A549 (cell line): ENCODE data around the gene TEX12. TPM values are rescaled to one million over a fixed set of nuclear protein-coding genes. Genes with fewer than 3 reads are reported as not detected.

ENCODE experiments used
- ATAC-seq, 2 experiments: fragments of 200-7000 bp in 1 of 2; fragments of >200 bp in 1 of 2; cut with Nextera tagmentation in 1 of 2; cut with Tn5 transposase in 1 of 2; 3 replicates each; pipeline versions ENCODE4 v1.8.0 to v1.9.1; 2018 to 2020; ENCODE audit warnings: mild to moderate bottlenecking in 1 of 2, moderate library complexity in 1 of 2
- CTCF ChIA-PET: fragments of 300-600 bp; sonication (Branson Sonifier 250); formaldehyde crosslinking; extraction: SDS; loops from one replicate; lab custom pipeline; 2021; ENCODE audit warnings: antibody characterized with exemption, inconsistent platforms; lab: Yijun Ruan, JAX
- POLR2A ChIA-PET: fragments of 350-600 bp; formaldehyde crosslinking; extraction: SDS; loops from one replicate; lab custom pipeline; 2021; ENCODE audit warnings: antibody characterized with exemption, inconsistent platforms; lab: Yijun Ruan, JAX
- DNase-seq, 2 experiments: peaks; one replicate each; pipeline versions ENCODE4 v3.0.0 to v3.0.0-alpha.2; 2011 to 2016; ENCODE audit warnings: low read depth in 1 of 2, low spot score in 1 of 2
- FAIRE-seq: peaks from 2 replicates; lab custom pipeline; 2011; peaks lifted over from hg19 to GRCh38; lab: Jason Lieb, UNC
- H3K27ac ChIP-seq, 2 experiments: fragments of >200 bp; sonication (Bioruptor Twin); formaldehyde crosslinking; 3 replicates each; pipeline ENCODE4 v1.5.1; 2016 to 2017
- H3K4me1 ChIP-seq: fragments of >200 bp; sonication (Bioruptor Twin); formaldehyde crosslinking; 3 replicates; pipeline ENCODE4 v1.6.1; 2016
- H3K4me2 ChIP-seq: fragments of >200 bp; sonication (Bioruptor Twin); formaldehyde crosslinking; 3 replicates; pipeline ENCODE4 v1.6.1; 2016
- H3K4me3 ChIP-seq: fragments of >200 bp; sonication (Bioruptor Twin); formaldehyde crosslinking; 3 replicates; pipeline ENCODE4 v1.5.1; 2016
- H3K9me3 ChIP-seq: fragments of >200 bp; sonication (Bioruptor Twin); formaldehyde crosslinking; 3 replicates; pipeline ENCODE4 v1.6.1; 2016
- BHLHE40 ChIP-seq: IDR thresholded peaks from 2 replicates; pipeline ENCODE4 v1.6.1; 2012; ENCODE audit warnings: low read depth, low read length, inconsistent platforms
- EHF ChIP-seq: fragments of 250-450 bp; sonication (Bioruptor Pico); IDR thresholded peaks from 2 replicates; pipeline ENCODE4 v1.5.0; 2020; ENCODE audit warnings: mild to moderate bottlenecking
- EHMT2 ChIP-seq: fragments of 200-600 bp; sonication (generic); IDR thresholded peaks from 2 replicates; pipeline ENCODE4 v1.6.1; 2016; ENCODE audit warnings: antibody characterized with exemption, low read depth, mild to moderate bottlenecking, moderate library complexity
- FOSB ChIP-seq: fragments of 250-450 bp; sonication (Bioruptor Pico); IDR thresholded peaks from 2 replicates; pipeline ENCODE4 v1.5.0; 2020; ENCODE audit warnings: mild to moderate bottlenecking, moderate library complexity
- HDAC2 ChIP-seq: fragments of 200-600 bp; sonication (generic); IDR thresholded peaks from 2 replicates; pipeline ENCODE4 v1.6.1; 2016
- HMGXB4 ChIP-seq: fragments of 250-450 bp; sonication (Bioruptor Pico); IDR thresholded peaks from 2 replicates; pipeline ENCODE4 v1.5.0; 2021; ENCODE audit warnings: mild to moderate bottlenecking, moderate library complexity, borderline replicate concordance
- HOXA7 ChIP-seq: fragments of 250-450 bp; sonication (Bioruptor Pico); IDR thresholded peaks from 2 replicates; pipeline ENCODE4 v1.5.0; 2020; ENCODE audit warnings: mild to moderate bottlenecking, moderate library complexity
- HOXB13 ChIP-seq: fragments of 250-450 bp; sonication (Bioruptor Pico); IDR thresholded peaks from 2 replicates; pipeline ENCODE4 v1.5.0; 2020; ENCODE audit warnings: low read depth, mild to moderate bottlenecking, moderate library complexity
- HOXB5 ChIP-seq: fragments of 250-450 bp; sonication (Bioruptor Pico); IDR thresholded peaks from 2 replicates; pipeline ENCODE4 v1.5.0; 2020; ENCODE audit warnings: mild to moderate bottlenecking, moderate library complexity
- JUNB ChIP-seq: fragments of >200 bp; sonication (Bioruptor Twin); formaldehyde crosslinking; IDR thresholded peaks from 2 replicates; pipeline ENCODE4 v1.6.1; 2016
- MAFK ChIP-seq: fragments of 450-650 bp; IDR thresholded peaks from 2 replicates; pipeline ENCODE4 v1.6.1; 2014; ENCODE audit not compliant: partially characterized antibody
- MYC ChIP-seq: IDR thresholded peaks from 2 replicates; pipeline ENCODE4 v1.6.1; 2012; ENCODE audit warnings: mild to moderate bottlenecking, inconsistent platforms, low read length, improper control_type of control experiment, borderline replicate concordance
- NPAS2 ChIP-seq: fragments of 250-450 bp; sonication (Bioruptor Pico); IDR thresholded peaks from 2 replicates; pipeline ENCODE4 v1.8.0; 2022; ENCODE audit warnings: mild to moderate bottlenecking, moderate library complexity, borderline replicate concordance
- POLR2A ChIP-seq: IDR thresholded peaks from 2 replicates; pipeline ENCODE4 v1.6.1; 2012; ENCODE audit warnings: mild to moderate bottlenecking, low read length
- POLR2AphosphoS2 ChIP-seq: conservative IDR thresholded peaks from 2 replicates; pipeline ENCODE4 v1.6.1; 2012; ENCODE audit warnings: low read length, improper control_type of control experiment, inconsistent platforms
- RAD21 ChIP-seq, 2 experiments: fragments of >200 bp in 1 of 2; sonication (Bioruptor Twin) in 1 of 2; formaldehyde crosslinking in 1 of 2; IDR thresholded peaks in 1 of 2; conservative IDR thresholded peaks in 1 of 2; 2 replicates in 1 of 2; 3 replicates in 1 of 2; pipeline ENCODE4 v1.6.1; 2012 to 2018; ENCODE audit warnings: inconsistent platforms in 1 of 2
- SMC3 ChIP-seq: fragments of >200 bp; sonication (Bioruptor Twin); formaldehyde crosslinking; IDR thresholded peaks from 3 replicates; pipeline ENCODE4 v1.6.1; 2018; ENCODE audit warnings: inconsistent platforms
- ZC3H11A ChIP-seq: fragments of 450-650 bp; IDR thresholded peaks from 2 replicates; pipeline ENCODE4 v1.6.1; 2014; ENCODE audit warnings: antibody characterized with exemption, mild to moderate bottlenecking
- ZNF302 ChIP-seq: fragments of 250-450 bp; sonication (Bioruptor Pico); IDR thresholded peaks from 2 replicates; pipeline ENCODE4 v1.9.0; 2021; ENCODE audit warnings: inconsistent platforms, mild to moderate bottlenecking, moderate library complexity
- WGBS: methylation state at CpG from one replicate; pipeline ENCODE4 v1.1.6; 2017; ENCODE audit errors: missing lambda C conversion rate; 5-methylcytosine and 5-hydroxymethylcytosine counted together
- polyA plus RNA-seq, 4 experiments: library from polyadenylated mRNA; depleted of rRNA in 3 of 4; stranded (reverse); fragments of >200 nt; fragmentation: RNase III in 1 of 4; extraction: RNeasy Plus Mini Kit Qiagen cat#74134 plus additional on column Dnase treatment in 1 of 4; gene quantifications; 2 replicates in 3 of 4; 3 replicates in 1 of 4; pipeline ENCODE4 v1.2.3, GENCODE V29; 2011 to 2017
- TF ChIP-seq, protein P1 (sequence below): IDR thresholded peaks from 2 replicates; pipeline ENCODE4 v1.6.1; 2012
- TF ChIP-seq, protein P2 (sequence below): fragments of 250-450 bp; sonication (Bioruptor Pico); IDR thresholded peaks from 2 replicates; pipeline ENCODE4 v1.5.0; 2020; ENCODE audit warnings: low read depth, mild to moderate bottlenecking, moderate library complexity

TEX12 gene
- polyA plus RNA-seq, 2 of the 4 experiments (the other 2 are of a cell fraction) = not detected

GRCh38 chr11:112200252-112200651, 33.1 kb downstream of the TEX12 start:
- TF ChIP-seq MAFK (no peak), RAD21 (conservative IDR thresholded peaks at IDR 0.05 in 1 of 2, IDR thresholded peaks at IDR 0.05 in 1 of 2) (no peak), HDAC2 (no peak), POLR2A (no peak), MYC (no peak), JUNB (no peak), HOXB5 (CRISPR knock-in tag) (no peak), BHLHE40 (no peak), HOXA7 (no peak), ZNF302 (CRISPR knock-in tag) (no peak), NPAS2 (CRISPR knock-in tag) (no peak), SMC3 (no peak)
- TF ChIP-seq, protein P1, sequence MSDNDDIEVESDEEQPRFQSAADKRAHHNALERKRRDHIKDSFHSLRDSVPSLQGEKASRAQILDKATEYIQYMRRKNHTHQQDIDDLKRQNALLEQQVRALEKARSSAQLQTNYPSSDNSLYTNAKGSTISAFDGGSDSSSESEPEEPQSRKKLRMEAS = no peak
- 33% methylated on average over 2 of the region's 2 CpGs for WGBS
- FAIRE-seq = no peak

GRCh38 chr11:112206071-112206470, 38.9 kb downstream of the TEX12 start:
- POLR2A ChIA-PET = interaction anchor here (0.6 kb wide), 1 partner anchor 365 kb away, joined by 4 read pairs; no protein-coding TSS in a partner anchor
- H3K27ac ChIP-seq = no peak overlapping the region
- 89% methylated on average over 13 of the region's 23 CpGs for WGBS
- FAIRE-seq (no peak), DNase-seq (no peak), ATAC-seq (no peak)
- no peak overlapping the region for H3K4me3 ChIP-seq
- TF ChIP-seq ZC3H11A (no peak), EHMT2 (no peak)
- TF ChIP-seq, protein P2, sequence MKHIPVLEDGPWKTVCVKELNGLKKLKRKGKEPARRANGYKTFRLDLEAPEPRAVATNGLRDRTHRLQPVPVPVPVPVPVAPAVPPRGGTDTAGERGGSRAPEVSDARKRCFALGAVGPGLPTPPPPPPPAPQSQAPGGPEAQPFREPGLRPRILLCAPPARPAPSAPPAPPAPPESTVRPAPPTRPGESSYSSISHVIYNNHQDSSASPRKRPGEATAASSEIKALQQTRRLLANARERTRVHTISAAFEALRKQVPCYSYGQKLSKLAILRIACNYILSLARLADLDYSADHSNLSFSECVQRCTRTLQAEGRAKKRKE (CRISPR knock-in tag) = no peak
- H3K4me2 ChIP-seq = no peak overlapping the region
- H3K4me1 ChIP-seq = no peaks in the 10 kb centered on the region
- no peaks in the 10 kb centered on the region for H3K9me3 ChIP-seq
- CTCF ChIA-PET = interaction anchor here (1.3 to 1.8 kb wide), 2 partner anchors 13 to 74 kb away, joined by 4 to 5 read pairs; no protein-coding TSS in a partner anchor

More at GRCh38 chr11:112200252-112200651, 33.1 kb downstream of the TEX12 start:
- H3K4me1 ChIP-seq = peaks cover 14% of the 10 kb centered on the region
- no peaks in the 10 kb centered on the region for H3K9me3 ChIP-seq
- POLR2A ChIA-PET = no interaction called here
- H3K27ac ChIP-seq = no peak overlapping the region
- no peak overlapping the region for H3K4me2 ChIP-seq
- no peak overlapping the region for H3K4me3 ChIP-seq
- DNase-seq (no peak), ATAC-seq (no peak)
- CTCF ChIA-PET = interaction anchor here (2.5 kb wide), 1 partner anchor 19 kb away, joined by 9 read pairs; no protein-coding TSS in a partner anchor

GRCh38 chr11:112210890-112211289, 43.7 kb downstream of the TEX12 start:
- WGBS = 24% methylated on average over 1 of the region's 1 CpG
- no peak for TF ChIP-seq HOXB13 (CRISPR knock-in tag)
- no peak for TF ChIP-seq BHLHE40
- no peak for TF ChIP-seq FOSB (CRISPR knock-in tag)
- TF ChIP-seq POLR2A = no peak
- no peak for TF ChIP-seq EHF (CRISPR knock-in tag)
- TF ChIP-seq HMGXB4 = no peak
- no peak for TF ChIP-seq POLR2AphosphoS2
- TF ChIP-seq ZNF302 (CRISPR knock-in tag) = no peak
- Histone ChIP-seq H3K9me3 (no peaks in the 10 kb centered on the region), H3K4me2 (no peak overlapping the region), H3K4me1 (0 out of 3 replicates have a peak, but pooled peaks cover 3% of the 10 kb centered on the region), H3K27ac (no peak overlapping the region), H3K4me3 (no peak overlapping the region)
- FAIRE-seq (no peak), ATAC-seq (no peak), DNase-seq (no peak)
- POLR2A ChIA-PET = no interaction called here
- CTCF ChIA-PET = no interaction called here
